OCI-LY1 (cell line): ENCODE data around the gene DYDC1.
"Not testable (repeated sequence)": the region's sequence is repeated elsewhere in the genome, so short reads cannot be mapped to it uniquely, and the experiment has no call there.

Experiments
- H2AFZ ChIP-seq: fragments of 200-600 bp; sonication (generic), shearing (Covaris generic); 2 replicates; pipeline ENCODE4 v1.6.0; 2014; ENCODE audit warnings: antibody characterized with exemption, mild to moderate bottlenecking, low read length
- H3F3A ChIP-seq: fragments of 200-600 bp; sonication (generic), shearing (Covaris generic); 2 replicates; pipeline ENCODE4 v1.6.0; 2014; ENCODE audit warnings: mild to moderate bottlenecking, antibody characterized with exemption, low read length, moderate library complexity; ENCODE audit not compliant: insufficient read depth
- H3K27ac ChIP-seq: fragments of 200-600 bp; sonication (generic); 2 replicates; pipeline ENCODE4 v1.5.1; 2014; ENCODE audit warnings: low read length, mixed run types, mild to moderate bottlenecking, low read depth; ENCODE audit not compliant: poor library complexity, severe bottlenecking
- H3K27me3 ChIP-seq: fragments of 200-600 bp; sonication (generic); 2 replicates; pipeline ENCODE4 v1.6.0; 2014; ENCODE audit warnings: antibody characterized with exemption, mild to moderate bottlenecking, low read length, moderate library complexity; ENCODE audit not compliant: insufficient read depth
- H3K36me3 ChIP-seq: fragments of 200-600 bp; sonication (generic); 2 replicates; pipeline ENCODE4 v1.6.1; 2014; ENCODE audit warnings: mild to moderate bottlenecking, antibody characterized with exemption, low read length, moderate library complexity, mixed read lengths; ENCODE audit not compliant: insufficient read depth
- H3K4me1 ChIP-seq: fragments of 200-600 bp; sonication (generic); 2 replicates; pipeline ENCODE4 v1.5.1; 2014; ENCODE audit warnings: mild to moderate bottlenecking, low read length, moderate library complexity; ENCODE audit not compliant: insufficient read depth, severe bottlenecking
- H3K4me2 ChIP-seq: fragments of 200-600 bp; sonication (generic), shearing (Covaris generic); 2 replicates; pipeline ENCODE4 v1.6.1; 2014; ENCODE audit warnings: low read length
- H3K4me3 ChIP-seq: fragments of 200-600 bp; sonication (generic); 2 replicates; pipeline ENCODE4 v1.5.1; 2014; ENCODE audit warnings: low read length, low read depth, mild to moderate bottlenecking, mixed read lengths; ENCODE audit not compliant: poor library complexity, severe bottlenecking
- H3K79me2 ChIP-seq: fragments of 200-600 bp; shearing (Covaris generic); 2 replicates; pipeline ENCODE4 v1.6.1; 2016; ENCODE audit warnings: mixed run types, low read length, mixed read lengths; ENCODE audit not compliant: insufficient read depth
- H3K9ac ChIP-seq: fragments of 200-600 bp; sonication (generic), shearing (Covaris generic); 2 replicates; pipeline ENCODE4 v1.6.1; 2014; ENCODE audit warnings: mild to moderate bottlenecking, low read length, mixed read lengths
- H3K9me2 ChIP-seq: fragments of 200-600 bp; sonication (generic), shearing (Covaris generic); 2 replicates; pipeline ENCODE4 v1.6.1; 2014; ENCODE audit warnings: low read depth, mild to moderate bottlenecking, low read length, mixed read lengths
- H3K9me3 ChIP-seq: fragments of 200-600 bp; shearing (Covaris generic); 2 replicates; pipeline ENCODE4 v1.6.1; 2014; ENCODE audit warnings: low read length, mixed read lengths
- H4K20me1 ChIP-seq: fragments of 200-600 bp; sonication (generic), shearing (Covaris generic); 2 replicates; pipeline ENCODE4 v1.6.0; 2016; ENCODE audit warnings: mild to moderate bottlenecking, low read length; ENCODE audit not compliant: insufficient read depth
- CTCF ChIP-seq: fragments of 200-600 bp; sonication (generic), shearing (Covaris generic); IDR thresholded peaks from 2 replicates; pipeline ENCODE4 v1.5.1; 2017; ENCODE audit warnings: mild to moderate bottlenecking, antibody characterized with exemption, low read length, moderate library complexity, mixed read lengths
- EZH2 ChIP-seq: fragments of 200-600 bp; sonication (generic), shearing (Covaris generic); IDR thresholded peaks from 2 replicates; pipeline ENCODE4 v1.8.0; 2017; ENCODE audit warnings: borderline replicate concordance, mixed run types, mild to moderate bottlenecking, antibody characterized with exemption, low read length, moderate library complexity, mixed read lengths

DYDC1 gene

DNA sequence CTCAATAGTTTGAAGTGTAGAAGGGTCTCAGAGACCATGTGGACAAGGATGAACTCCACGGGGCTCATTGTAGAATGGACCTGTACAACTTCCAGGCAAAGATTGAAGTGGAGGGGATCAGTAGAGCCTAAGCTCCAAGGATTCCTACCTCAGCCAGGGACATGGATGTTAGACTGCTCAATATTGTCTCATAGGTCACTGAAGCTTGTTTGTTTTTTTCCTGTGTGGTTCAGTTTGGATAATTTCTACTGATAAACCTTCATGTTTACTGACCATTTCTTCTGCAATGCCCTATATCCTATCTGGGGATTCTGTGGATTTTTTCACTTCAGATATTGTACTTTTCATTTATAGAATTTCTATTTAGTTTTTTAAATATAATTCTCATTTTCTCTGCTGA, 9.0 kb upstream of the DYDC1 start:
- no peaks in the 10 kb centered on the region for H3K9me3 ChIP-seq
- no peak overlapping the region for H3K4me2 ChIP-seq
- H3K36me3 ChIP-seq: no peaks in the 10 kb centered on the region
- TF ChIP-seq CTCF (no peak), EZH2 (no peak)
- H3K9me2 ChIP-seq: no peaks in the 10 kb centered on the region
- H2AFZ ChIP-seq: no peak overlapping the region
- no peaks in the 10 kb centered on the region for H3K4me1 ChIP-seq
- H3K4me3 ChIP-seq: no peak overlapping the region
- H3F3A ChIP-seq: no peaks in the 10 kb centered on the region
- no peaks in the 10 kb centered on the region for H4K20me1 ChIP-seq
- H3K27ac ChIP-seq: no peak overlapping the region
- no peak overlapping the region for H3K9ac ChIP-seq
- no peaks in the 10 kb centered on the region for H3K79me2 ChIP-seq
- no peaks in the 10 kb centered on the region for H3K27me3 ChIP-seq

DNA sequence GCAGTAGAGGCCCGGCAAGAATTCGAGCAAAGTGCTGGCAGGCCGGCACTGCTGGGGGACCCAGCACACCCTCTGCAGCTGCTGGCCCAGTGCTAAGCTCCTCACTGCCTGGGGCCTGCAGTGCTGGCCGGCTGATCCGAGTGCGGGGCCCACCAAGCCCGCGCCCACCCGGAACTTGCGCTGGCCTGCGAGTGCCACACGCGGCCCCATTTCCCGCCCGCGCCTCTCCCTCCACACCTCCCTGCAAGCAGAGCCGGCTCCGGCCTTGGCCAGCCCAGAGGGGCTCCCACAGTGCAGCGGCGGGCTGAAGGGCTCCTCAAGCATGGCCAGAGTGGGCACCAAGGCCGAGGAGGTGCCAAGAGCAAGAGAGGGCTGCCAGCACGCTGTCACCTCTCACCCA, 3.1 kb upstream of the DYDC1 start:
- no peaks in the 10 kb centered on the region for H3F3A ChIP-seq
- TF ChIP-seq CTCF: no peak
- no peak for TF ChIP-seq EZH2
- no peak overlapping the region for H3K4me3 ChIP-seq
- no peak overlapping the region for H3K9ac ChIP-seq
- no peaks in the 10 kb centered on the region for H3K36me3 ChIP-seq
- H3K4me2 ChIP-seq: no peak overlapping the region
- H3K9me2 ChIP-seq: no peaks in the 10 kb centered on the region
- H4K20me1 ChIP-seq: no peaks in the 10 kb centered on the region
- no peaks in the 10 kb centered on the region for H3K9me3 ChIP-seq
- no peak overlapping the region for H2AFZ ChIP-seq
- H3K79me2 ChIP-seq: no peaks in the 10 kb centered on the region
- H3K27me3 ChIP-seq: no peaks in the 10 kb centered on the region
- no peaks in the 10 kb centered on the region for H3K4me1 ChIP-seq
- no peak overlapping the region for H3K27ac ChIP-seq

GRCh38 chr10:80358925-80359324, 2.4 kb upstream of the DYDC1 start:
- H3K4me3 ChIP-seq, H3K36me3 ChIP-seq: not testable (repeated sequence)

GRCh38 chr10:80357851-80358125, 1.2 kb upstream of the DYDC1 start:
- no peak overlapping the region for H2AFZ ChIP-seq
- H3F3A ChIP-seq: no peaks in the 10 kb centered on the region
- H3K9ac ChIP-seq: no peak overlapping the region
- no peaks in the 10 kb centered on the region for H3K4me1 ChIP-seq
- H3K27ac ChIP-seq: no peak overlapping the region
- TF ChIP-seq EZH2: no peak
- TF ChIP-seq CTCF: no peak
- no peak overlapping the region for H3K4me3 ChIP-seq
- H3K36me3 ChIP-seq: no peaks in the 10 kb centered on the region
- H3K9me3 ChIP-seq: no peaks in the 10 kb centered on the region
- no peaks in the 10 kb centered on the region for H4K20me1 ChIP-seq
- H3K9me2 ChIP-seq: no peaks in the 10 kb centered on the region
- H3K4me2 ChIP-seq: no peak overlapping the region
- no peaks in the 10 kb centered on the region for H3K79me2 ChIP-seq
- H3K27me3 ChIP-seq: no peaks in the 10 kb centered on the region

More at GRCh38 chr10:80358925-80359324, 2.4 kb upstream of the DYDC1 start:
- not testable (repeated sequence) for H4K20me1 ChIP-seq, H3K9me3 ChIP-seq, H3K79me2 ChIP-seq, H3F3A ChIP-seq, H3K9ac ChIP-seq, H3K4me2 ChIP-seq, H3K4me1 ChIP-seq, H3K9me2 ChIP-seq, H2AFZ ChIP-seq, H3K27ac ChIP-seq, H3K27me3 ChIP-seq
